ENCODE results near the gene TCN2.

GRCh38 chr22:30667494-30668385 is 60.8 kb downstream of the TCN2 start, which contains the start of gene DUSP18:
- TF ChIP-seq POLR2AphosphoS5 (IDR thresholded peaks at IDR 0.05) (peak; percentile 72 to 89 (median 86)), CTCF (IDR thresholded peaks at IDR 0.05) (peak in 2 of 4 experiments; percentile 21 to 55), POLR2A (IDR thresholded peaks at IDR 0.05) (peak; percentile 41 to 51)

Data from sigmoid colon (tissue), 4 donors.